Hepatocyte (in vitro differentiated cells): Measurements from ENCODE around the gene C12orf42. TPM values are rescaled to one million over a fixed set of nuclear protein-coding genes. Genes with fewer than 3 reads are reported as not detected.

Experiments
- DNase-seq: peaks from one replicate; pipeline ENCODE4 v3.0.0-alpha.2; 2016; ENCODE audit warnings: low spot score
- H2AFZ ChIP-seq: fragments of 200-600 bp; sonication (generic); 2 replicates; pipeline ENCODE4 v1.6.0; 2016; ENCODE audit warnings: antibody characterized with exemption, mild to moderate bottlenecking
- H3K27ac ChIP-seq: fragments of 200-600 bp; sonication (generic); 2 replicates; pipeline ENCODE4 v1.5.1; 2016; ENCODE audit warnings: mild to moderate bottlenecking
- H3K27me3 ChIP-seq: fragments of 200-600 bp; sonication (generic); 2 replicates; pipeline ENCODE4 v1.6.1; 2016
- H3K36me3 ChIP-seq: fragments of 200-600 bp; sonication (generic); replicated peaks from 2 replicates; pipeline ENCODE4 v1.5.1; 2016; ENCODE audit warnings: low read depth; ENCODE audit not compliant: insufficient read depth
- H3K4me1 ChIP-seq: fragments of 200-600 bp; sonication (generic); 2 replicates; pipeline ENCODE4 v1.5.1; 2016; ENCODE audit warnings: mild to moderate bottlenecking, moderate library complexity; ENCODE audit not compliant: insufficient read depth
- H3K4me2 ChIP-seq: fragments of 200-600 bp; sonication (generic); 2 replicates; pipeline ENCODE4 v1.6.0; 2016
- H3K4me3 ChIP-seq: fragments of 200-600 bp; sonication (generic); 2 replicates; pipeline ENCODE4 v1.5.1; 2016; ENCODE audit warnings: mild to moderate bottlenecking
- H3K79me2 ChIP-seq: fragments of 200-600 bp; sonication (generic); 2 replicates; pipeline ENCODE4 v1.6.0; 2017; ENCODE audit warnings: mild to moderate bottlenecking
- H3K9me2 ChIP-seq: fragments of 200-600 bp; sonication (generic); replicated peaks from 2 replicates; pipeline ENCODE4 v1.6.0; 2017; ENCODE audit warnings: mild to moderate bottlenecking; ENCODE audit not compliant: insufficient read depth
- H3K9me3 ChIP-seq: fragments of 200-600 bp; sonication (generic); 2 replicates; pipeline ENCODE4 v1.5.1; 2016; ENCODE audit warnings: low read depth, mild to moderate bottlenecking
- H4K20me1 ChIP-seq: fragments of 200-600 bp; sonication (generic); 2 replicates; pipeline ENCODE4 v1.6.0; 2016; ENCODE audit warnings: mild to moderate bottlenecking; ENCODE audit not compliant: insufficient read depth, poor library complexity, severe bottlenecking
- EZH2 ChIP-seq: fragments of 200-600 bp; sonication (generic); IDR thresholded peaks from 2 replicates; pipeline ENCODE4 v1.6.1; 2016; ENCODE audit warnings: antibody characterized with exemption, mild to moderate bottlenecking, borderline replicate concordance
- EZH2phosphoT487 ChIP-seq: fragments of 200-600 bp; sonication (generic); IDR thresholded peaks from one replicate; pipeline ENCODE4 v1.6.1; 2018; ENCODE audit warnings: antibody characterized with exemption, mild to moderate bottlenecking, low read depth, moderate library complexity; ENCODE audit not compliant: unreplicated experiment, severe bottlenecking
- WGBS: methylation state at CpG from one replicate; pipeline ENCODE4 v1.1.6; 2016; ENCODE audit warnings: low lambda C conversion rate; ENCODE audit errors: missing lambda C conversion rate; 5-methylcytosine and 5-hydroxymethylcytosine counted together
- polyA plus RNA-seq: library from polyadenylated mRNA; unstranded; fragments of >200 nt; fragmentation: Nextera tagmentation; extraction: Ambion mirVana; gene quantifications from 2 replicates; pipeline ENCODE4 v1.2.1, GENCODE V29; 2016
- total RNA-seq: library from RNA; depleted of rRNA; stranded (reverse); fragments of >200 nt; gene quantifications from 2 replicates; pipeline ENCODE4 v1.2.3, GENCODE V29; 2014
- TF ChIP-seq, protein P1 (sequence below): fragments of 200-600 bp; sonication (generic); IDR thresholded peaks from 2 replicates; pipeline ENCODE4 v1.5.1; 2016; ENCODE audit warnings: antibody characterized with exemption, mild to moderate bottlenecking; ENCODE audit not compliant: poor library complexity

The C12orf42 gene
- total and polyA plus RNA-seq, 2 experiments from 2014 or later = not detected

DNA sequence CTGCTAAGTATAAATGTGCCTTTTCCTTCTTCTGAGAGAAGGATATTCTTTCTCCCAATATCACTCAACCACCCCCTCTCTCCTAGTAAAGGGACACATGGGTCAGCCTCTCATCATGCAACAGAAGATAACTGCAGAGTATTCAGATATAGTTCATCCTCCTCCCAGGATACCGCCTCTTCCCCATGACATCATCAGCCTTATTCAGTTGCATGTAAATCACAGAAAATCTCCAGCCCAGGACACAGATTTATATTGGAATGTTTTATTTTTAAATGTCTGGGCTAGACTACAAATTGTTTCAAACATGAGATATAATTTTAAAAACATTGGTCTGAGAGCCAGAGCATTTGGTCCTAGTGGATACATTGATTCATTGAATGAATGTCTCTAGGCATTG is 178.5 kb downstream of the C12orf42 start:
- no peak for TF ChIP-seq EZH2phosphoT487
- TF ChIP-seq, protein P1, sequence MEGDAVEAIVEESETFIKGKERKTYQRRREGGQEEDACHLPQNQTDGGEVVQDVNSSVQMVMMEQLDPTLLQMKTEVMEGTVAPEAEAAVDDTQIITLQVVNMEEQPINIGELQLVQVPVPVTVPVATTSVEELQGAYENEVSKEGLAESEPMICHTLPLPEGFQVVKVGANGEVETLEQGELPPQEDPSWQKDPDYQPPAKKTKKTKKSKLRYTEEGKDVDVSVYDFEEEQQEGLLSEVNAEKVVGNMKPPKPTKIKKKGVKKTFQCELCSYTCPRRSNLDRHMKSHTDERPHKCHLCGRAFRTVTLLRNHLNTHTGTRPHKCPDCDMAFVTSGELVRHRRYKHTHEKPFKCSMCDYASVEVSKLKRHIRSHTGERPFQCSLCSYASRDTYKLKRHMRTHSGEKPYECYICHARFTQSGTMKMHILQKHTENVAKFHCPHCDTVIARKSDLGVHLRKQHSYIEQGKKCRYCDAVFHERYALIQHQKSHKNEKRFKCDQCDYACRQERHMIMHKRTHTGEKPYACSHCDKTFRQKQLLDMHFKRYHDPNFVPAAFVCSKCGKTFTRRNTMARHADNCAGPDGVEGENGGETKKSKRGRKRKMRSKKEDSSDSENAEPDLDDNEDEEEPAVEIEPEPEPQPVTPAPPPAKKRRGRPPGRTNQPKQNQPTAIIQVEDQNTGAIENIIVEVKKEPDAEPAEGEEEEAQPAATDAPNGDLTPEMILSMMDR = no peak
- TF ChIP-seq EZH2 = no peak
- no peaks in the 10 kb centered on the region for H3K27me3 ChIP-seq
- no peak for DNase-seq
- H3K79me2 ChIP-seq = no peaks in the 10 kb centered on the region
- no peak overlapping the region for H2AFZ ChIP-seq
- no peaks in the 10 kb centered on the region for H3K36me3 ChIP-seq
- no peaks in the 10 kb centered on the region for H3K9me3 ChIP-seq
- 92% methylated on average over 1 of the region's 1 CpG for WGBS
- H3K4me1 ChIP-seq = no peaks in the 10 kb centered on the region
- no peaks in the 10 kb centered on the region for H4K20me1 ChIP-seq
- no peak overlapping the region for H3K27ac ChIP-seq
- no peak overlapping the region for H3K4me3 ChIP-seq
- no peak overlapping the region for H3K4me2 ChIP-seq
- H3K9me2 ChIP-seq = no peaks in the 10 kb centered on the region

DNA sequence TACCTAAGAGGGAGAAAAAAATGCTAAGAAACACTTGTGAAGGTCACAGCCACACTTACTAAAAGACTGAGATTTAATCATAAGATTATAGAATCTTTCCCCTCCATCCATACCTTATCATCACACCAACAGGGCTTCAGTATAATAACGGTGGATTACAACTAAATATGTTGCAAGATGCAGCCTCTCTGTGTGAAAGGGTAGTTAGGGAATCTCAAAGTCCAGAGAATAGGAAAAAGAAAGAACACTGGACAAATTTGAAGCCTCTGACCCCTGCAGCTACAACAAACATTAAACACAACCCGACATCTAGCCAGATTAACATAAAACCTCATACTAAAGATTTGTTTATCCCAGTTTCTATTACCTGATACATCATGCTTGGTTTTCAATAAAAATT is 181.0 kb downstream of the C12orf42 start:
- DNase-seq = no peak
- no peaks in the 10 kb centered on the region for H3K79me2 ChIP-seq
- no peak overlapping the region for H3K4me2 ChIP-seq
- H4K20me1 ChIP-seq = no peaks in the 10 kb centered on the region
- H3K9me3 ChIP-seq = no peaks in the 10 kb centered on the region
- H3K36me3 ChIP-seq = no peaks in the 10 kb centered on the region
- no peak for TF ChIP-seq EZH2phosphoT487
- TF ChIP-seq, protein P1 = no peak
- no peak for TF ChIP-seq EZH2
- H3K9me2 ChIP-seq = no peaks in the 10 kb centered on the region
- H3K27me3 ChIP-seq = no peaks in the 10 kb centered on the region
- H2AFZ ChIP-seq = no peak overlapping the region
- no peaks in the 10 kb centered on the region for H3K4me1 ChIP-seq
- no peak overlapping the region for H3K4me3 ChIP-seq
- 72% methylated on average over 2 of the region's 2 CpGs for WGBS
- H3K27ac ChIP-seq = no peak overlapping the region

DNA sequence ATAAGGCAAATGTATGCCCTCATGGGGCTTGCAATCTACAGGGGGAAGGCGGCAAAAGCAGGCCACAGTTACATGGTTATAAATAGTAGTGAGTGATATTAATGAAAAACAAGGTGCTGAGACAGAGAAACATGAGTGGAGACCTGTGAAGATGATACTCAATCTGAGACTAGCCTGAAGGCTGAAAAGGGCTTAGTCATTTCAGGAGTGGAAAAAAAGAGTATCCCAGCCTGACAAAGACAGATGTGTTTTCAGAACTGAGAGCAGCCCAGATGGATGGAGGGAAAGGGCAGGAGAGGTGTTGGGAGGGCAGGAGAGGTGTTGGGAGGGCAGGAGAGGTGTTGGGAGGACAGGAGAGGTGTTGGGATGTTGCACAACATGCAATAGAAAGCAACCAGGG is 181.9 kb downstream of the C12orf42 start:
- DNase-seq = no peak
- no peak overlapping the region for H3K4me2 ChIP-seq
- TF ChIP-seq, protein P1 = no peak
- TF ChIP-seq EZH2 = no peak
- no peak for TF ChIP-seq EZH2phosphoT487
- H4K20me1 ChIP-seq = no peaks in the 10 kb centered on the region
- H2AFZ ChIP-seq = no peak overlapping the region
- H3K9me3 ChIP-seq = no peaks in the 10 kb centered on the region
- WGBS = 86% methylated on average over 1 of the region's 1 CpG
- no peaks in the 10 kb centered on the region for H3K79me2 ChIP-seq
- H3K4me3 ChIP-seq = no peak overlapping the region
- no peaks in the 10 kb centered on the region for H3K4me1 ChIP-seq
- H3K27me3 ChIP-seq = no peaks in the 10 kb centered on the region
- no peaks in the 10 kb centered on the region for H3K36me3 ChIP-seq
- H3K9me2 ChIP-seq = no peaks in the 10 kb centered on the region
- H3K27ac ChIP-seq = no peak overlapping the region

DNA sequence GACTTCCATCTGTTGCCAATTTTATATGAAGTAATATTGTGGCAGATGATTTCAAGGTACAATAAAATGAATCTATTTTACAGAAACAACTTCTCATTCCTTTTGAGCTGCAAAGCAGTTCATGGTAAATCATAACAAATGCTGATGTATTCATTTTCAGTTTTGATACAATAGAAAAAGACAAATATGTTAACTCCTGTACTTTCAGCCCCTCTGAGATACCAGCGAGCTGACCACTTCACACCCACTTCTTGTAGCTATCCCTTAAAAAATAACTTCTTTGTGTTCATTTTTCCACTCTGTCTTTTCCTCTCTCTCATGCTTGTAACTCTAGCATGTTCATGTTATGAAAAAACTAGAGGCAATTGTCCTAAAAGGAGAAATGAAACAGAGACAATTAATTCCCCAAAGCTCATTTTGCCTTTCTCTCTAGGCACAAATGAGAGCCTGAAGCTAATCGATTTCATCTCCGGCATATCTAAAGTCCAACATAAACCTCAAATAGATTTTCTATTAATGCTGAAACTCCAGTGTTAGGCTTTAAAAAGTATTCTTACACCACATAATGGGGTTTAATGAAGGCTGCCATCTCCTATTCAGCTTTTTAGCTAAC is 182.9 kb downstream of the C12orf42 start:
- no peak overlapping the region for H3K27ac ChIP-seq
- H3K79me2 ChIP-seq = no peaks in the 10 kb centered on the region
- no peaks in the 10 kb centered on the region for H3K36me3 ChIP-seq
- H4K20me1 ChIP-seq = no peaks in the 10 kb centered on the region
- H3K4me3 ChIP-seq = no peak overlapping the region
- H3K9me3 ChIP-seq = no peaks in the 10 kb centered on the region
- TF ChIP-seq EZH2phosphoT487 (no peak), EZH2 (no peak)
- TF ChIP-seq, protein P1 = no peak
- no peak overlapping the region for H2AFZ ChIP-seq
- no peaks in the 10 kb centered on the region for H3K9me2 ChIP-seq
- no peaks in the 10 kb centered on the region for H3K4me1 ChIP-seq
- 89% methylated on average over 3 of the region's 3 CpGs for WGBS
- no peak for DNase-seq
- H3K4me2 ChIP-seq = no peak overlapping the region
- no peaks in the 10 kb centered on the region for H3K27me3 ChIP-seq
